ENCODE results near the gene LAMA1.
"Not testable (repeated sequence)": the region's sequence is repeated elsewhere in the genome, so short reads cannot be mapped to it uniquely, and the experiment has no call there.

Gene LAMA1

GRCh38 chr18:7117390-7118355 is at the start of gene LAMA1:
LAMA1 (minus strand) TSS chr18:7117797; CDS start chr18:7117720, 77 bp downstream.
- no peak for DNase-seq (ENCODE audit: low read depth)

GRCh38 chr18:7165846-7166393 is 48.3 kb upstream of the LAMA1 start:
- DNase-seq (ENCODE audit: low read depth), result no peak

GRCh38 chr18:7164323-7165004 is 46.9 kb upstream of the LAMA1 start:
- no peak for DNase-seq (ENCODE audit: low read depth)

GRCh38 chr18:7158216-7158615 is 40.6 kb upstream of the LAMA1 start:
- no peak for DNase-seq (ENCODE audit: low read depth)

- no peak for DNase-seq (ENCODE audit: low read depth)
Measured at GRCh38 chr18:7157760-7158159, 40.2 kb upstream of the LAMA1 start.

GRCh38 chr18:7155887-7156286 is 38.3 kb upstream of the LAMA1 start:
- DNase-seq (ENCODE audit: low read depth), result no peak

GRCh38 chr18:7155092-7155491 is 37.5 kb upstream of the LAMA1 start:
- DNase-seq (ENCODE audit: low read depth), result no peak

GRCh38 chr18:7152440-7152839 is 34.8 kb upstream of the LAMA1 start:
- DNase-seq (ENCODE audit: low read depth), result no peak

- no peak for DNase-seq (ENCODE audit: low read depth)
Measured at GRCh38 chr18:7147399-7147798, 29.8 kb upstream of the LAMA1 start.

GRCh38 chr18:7146067-7146466 is 28.5 kb upstream of the LAMA1 start:
- no peak for DNase-seq (ENCODE audit: low read depth)

- DNase-seq (ENCODE audit: low read depth), result not testable (repeated sequence)
Measured at GRCh38 chr18:7144921-7145320, 27.3 kb upstream of the LAMA1 start.

- DNase-seq (ENCODE audit: low read depth), result no peak
Measured at GRCh38 chr18:7141287-7141686, 23.7 kb upstream of the LAMA1 start.

- DNase-seq (ENCODE audit: low read depth), result no peak
Measured at GRCh38 chr18:7139409-7139808, 21.8 kb upstream of the LAMA1 start.

GRCh38 chr18:7133181-7133580 is 15.6 kb upstream of the LAMA1 start:
- DNase-seq (ENCODE audit: low read depth), result no peak

GRCh38 chr18:7132356-7133150 is 15.0 kb upstream of the LAMA1 start:
- DNase-seq (ENCODE audit: low read depth), result no peak

GRCh38 chr18:7122376-7122775 is 4.8 kb upstream of the LAMA1 start:
- DNase-seq (ENCODE audit: low read depth), result no peak

- DNase-seq (ENCODE audit: low read depth), result no peak
Measured at GRCh38 chr18:7116792-7117389, 706 bp downstream of the LAMA1 start.

- no peak for DNase-seq (ENCODE audit: low read depth)
Measured at GRCh38 chr18:7116001-7116730, 1.4 kb downstream of the LAMA1 start.

GRCh38 chr18:7112936-7113335 is 4.7 kb downstream of the LAMA1 start:
- DNase-seq (ENCODE audit: low read depth), result no peak

GRCh38 chr18:7111134-7111533 is 6.5 kb downstream of the LAMA1 start:
- DNase-seq (ENCODE audit: low read depth), result no peak

- DNase-seq (ENCODE audit: low read depth), result no peak
Measured at GRCh38 chr18:7105943-7106342, 11.7 kb downstream of the LAMA1 start.

Data from activated T-cell treated with anti-CD3 and anti-CD28 coated beads for 1 hour (primary cell).